GM23338 (cell line): ENCODE results near the gene PARD3.

Source experiments
- EZH2 ChIP-seq: fragments of 200-600 bp; sonication (generic); IDR thresholded peaks from one replicate; pipeline ENCODE4 v1.8.0; 2017; ENCODE audit warnings: antibody characterized with exemption, mild to moderate bottlenecking, low read depth; ENCODE audit not compliant: unreplicated experiment
- TF ChIP-seq, protein P1 (sequence below), 2 experiments: fragments of 200-600 bp in 1 of 2; sonication (generic) in 1 of 2; conservative IDR thresholded peaks; 2 replicates each; pipeline versions ENCODE4 v1.5.1 to v1.6.1; 2016 to 2017; ENCODE audit warnings: antibody characterized with exemption in 2 of 2, low read depth in 2 of 2, mild to moderate bottlenecking in 2 of 2, moderate library complexity in 1 of 2

GRCh38 chr10:34449836-34450235, 365.3 kb downstream of the PARD3 start:
- TF ChIP-seq, protein P1, sequence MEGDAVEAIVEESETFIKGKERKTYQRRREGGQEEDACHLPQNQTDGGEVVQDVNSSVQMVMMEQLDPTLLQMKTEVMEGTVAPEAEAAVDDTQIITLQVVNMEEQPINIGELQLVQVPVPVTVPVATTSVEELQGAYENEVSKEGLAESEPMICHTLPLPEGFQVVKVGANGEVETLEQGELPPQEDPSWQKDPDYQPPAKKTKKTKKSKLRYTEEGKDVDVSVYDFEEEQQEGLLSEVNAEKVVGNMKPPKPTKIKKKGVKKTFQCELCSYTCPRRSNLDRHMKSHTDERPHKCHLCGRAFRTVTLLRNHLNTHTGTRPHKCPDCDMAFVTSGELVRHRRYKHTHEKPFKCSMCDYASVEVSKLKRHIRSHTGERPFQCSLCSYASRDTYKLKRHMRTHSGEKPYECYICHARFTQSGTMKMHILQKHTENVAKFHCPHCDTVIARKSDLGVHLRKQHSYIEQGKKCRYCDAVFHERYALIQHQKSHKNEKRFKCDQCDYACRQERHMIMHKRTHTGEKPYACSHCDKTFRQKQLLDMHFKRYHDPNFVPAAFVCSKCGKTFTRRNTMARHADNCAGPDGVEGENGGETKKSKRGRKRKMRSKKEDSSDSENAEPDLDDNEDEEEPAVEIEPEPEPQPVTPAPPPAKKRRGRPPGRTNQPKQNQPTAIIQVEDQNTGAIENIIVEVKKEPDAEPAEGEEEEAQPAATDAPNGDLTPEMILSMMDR (conservative IDR thresholded peaks at IDR 0.05; ENCODE audit: low read depth in 2 of 2) = no peak
- TF ChIP-seq EZH2 = no peak
